Upper lobe of left lung (tissue), 6 donors: ENCODE data around the gene EFCAB10. TPM values are rescaled to one million over a fixed set of nuclear protein-coding genes. Genes with fewer than 3 reads are reported as not detected.
"Not testable (repeated sequence)": the region's sequence is repeated elsewhere in the genome, so short reads cannot be mapped to it uniquely, and the experiment has no call there.

Source experiments
- ATAC-seq, 2 donors: fragments of 200-7000 bp; cut with Tn5 transposase; one replicate each; pipeline ENCODE4 v1.9.1; 2022; ENCODE audit warnings: mild to moderate bottlenecking in 2 of 2, moderate library complexity in 2 of 2; ENCODE audit not compliant: low FRiP score in 2 of 2
- DNase-seq, 2 donors: peaks; one replicate each; pipeline ENCODE4 v3.0.0-alpha.2; 2019 to 2020
- H3K27ac ChIP-seq, 4 donors: fragments of 200-600 bp; sonication (generic); one replicate each; pipeline ENCODE4 v1.5.1; 2016 to 2019
- H3K27me3 ChIP-seq, 4 donors: fragments of 200-600 bp; sonication (generic); one replicate each; pipeline ENCODE4 v1.5.1; 2017 to 2019
- H3K36me3 ChIP-seq, 4 donors: fragments of 200-600 bp; sonication (generic); one replicate each; pipeline ENCODE4 v1.5.1; 2016 to 2019
- H3K4me1 ChIP-seq, 4 donors: fragments of 200-600 bp; sonication (generic); one replicate each; pipeline ENCODE4 v1.5.1; 2018 to 2019
- H3K4me3 ChIP-seq, 4 donors: fragments of 200-600 bp; sonication (generic); one replicate each; pipeline ENCODE4 v1.5.1; 2017 to 2019; ENCODE audit warnings: mild to moderate bottlenecking in 2 of 4, moderate library complexity in 1 of 4
- H3K9me3 ChIP-seq, 4 donors: fragments of 200-600 bp; sonication (generic); one replicate each; pipeline ENCODE4 v1.5.1; 2018 to 2019
- CTCF ChIP-seq, 6 experiments: fragments of 450-650 bp in 4 of 6; fragments of 200-600 bp in 2 of 6; sonication (generic) in 2 of 6; IDR thresholded peaks; one replicate each; pipeline ENCODE4 v1.5.1; 2016 to 2019; ENCODE audit warnings: antibody characterized with exemption in 6 of 6
- EP300 ChIP-seq, 4 donors: sonication (generic); formaldehyde crosslinking; IDR thresholded peaks; one replicate each; pipeline ENCODE4 v1.5.1; 2017; ENCODE audit warnings: antibody characterized with exemption in 4 of 4, control low read depth in 2 of 4
- POLR2A ChIP-seq, 4 donors: fragments of 450-650 bp; IDR thresholded peaks; one replicate each; pipeline ENCODE4 v1.5.1; 2016 to 2017; ENCODE audit warnings: antibody characterized with exemption in 4 of 4, mild to moderate bottlenecking in 2 of 4
- POLR2AphosphoS5 ChIP-seq, 2 donors: sonication (generic); formaldehyde crosslinking; IDR thresholded peaks; one replicate each; pipeline ENCODE4 v1.5.1; 2017; ENCODE audit warnings: antibody characterized with exemption in 2 of 2
- whole genome bisulfite sequencing, 2 donors: methylation state at CpG; one replicate each; pipeline ENCODE4 v1.1.5; 2017 to 2018; 5-methylcytosine and 5-hydroxymethylcytosine counted together
- total RNA-seq, 6 donors: library from RNA; depleted of rRNA in 4 of 6; stranded (reverse); fragments of >200 nt in 4 of 6; gene quantifications; one replicate each; pipeline versions ENCODE4 v1.1.0 to v1.2.1, GENCODE V29; 2016 to 2021
- donor health status: DM: no; HTN: no; CAD: no; lungs with moderate emphysema.
- donor health status: DM: no; HTN: yes; CAD: no; lungs with severe emphysema.

EFCAB10 gene
- total RNA-seq, 6 donors from 2014 or later, result 0.86 to 26.2 (median 5.1) TPM; not detected in 1

GRCh38 chr7:105530126-105530525, 51.2 kb downstream of the EFCAB10 start:
- Histone ChIP-seq H3K4me3 (no peak overlapping the region), H3K27me3 (no peaks in the 10 kb centered on the region), H3K9me3 (no peaks in the 10 kb centered on the region), H3K4me1 (peaks cover 11 to 24% (median 21%) of the 10 kb centered on the region in 4 donors), H3K36me3 (no peaks in the 10 kb centered on the region), H3K27ac (no peak overlapping the region)
- DNase-seq (no peak), ATAC-seq (no peak)
- TF ChIP-seq POLR2A (IDR thresholded peaks at IDR 0.05) (no peak), POLR2AphosphoS5 (IDR thresholded peaks at IDR 0.05) (no peak), CTCF (IDR thresholded peaks at IDR 0.05) (no peak), EP300 (IDR thresholded peaks at IDR 0.05) (no peak)
- WGBS, 2 donors, result 92 to 95% methylated on average over 10 of the region's 10 CpGs

GRCh38 chr7:105527737-105528136, 53.6 kb downstream of the EFCAB10 start:
- not testable (repeated sequence) for H3K4me3 ChIP-seq, ATAC-seq, H3K9me3 ChIP-seq, H3K27me3 ChIP-seq, H3K36me3 ChIP-seq, H3K27ac ChIP-seq, DNase-seq
- 86 to 97% methylated on average over 5 of the region's 5 CpGs for WGBS, 2 donors
- peaks cover 5 to 12% (median 8%) of the 10 kb centered on the region in 4 donors for H3K4me1 ChIP-seq

GRCh38 chr7:105524840-105525239, 56.5 kb downstream of the EFCAB10 start:
- Histone ChIP-seq H3K4me1 (peaks cover 4 to 23% (median 14%) of the 10 kb centered on the region in 4 donors), H3K27me3 (no peaks in the 10 kb centered on the region), H3K9me3 (no peaks in the 10 kb centered on the region), H3K36me3 (no peaks in the 10 kb centered on the region), H3K4me3 (no peak overlapping the region), H3K27ac (no peak overlapping the region)
- TF ChIP-seq POLR2A (IDR thresholded peaks at IDR 0.05) (no peak), POLR2AphosphoS5 (IDR thresholded peaks at IDR 0.05) (no peak), EP300 (IDR thresholded peaks at IDR 0.05) (no peak), CTCF (IDR thresholded peaks at IDR 0.05) (no peak)
- ATAC-seq, result no peak
- 78 to 92% methylated on average over 4 of the region's 4 CpGs for WGBS, 2 donors
- no peak for DNase-seq

- not testable (repeated sequence) for H3K9me3 ChIP-seq, ATAC-seq, H3K4me3 ChIP-seq, DNase-seq, H3K27me3 ChIP-seq, H3K36me3 ChIP-seq, H3K27ac ChIP-seq
- WGBS, 2 donors, result 91 to 96% methylated on average over 11 of the region's 11 CpGs
- peaks cover 4 to 23% (median 14%) of the 10 kb centered on the region in 4 donors for H3K4me1 ChIP-seq
Observed at GRCh38 chr7:105524423-105524822, 56.9 kb downstream of the EFCAB10 start.

GRCh38 chr7:105521717-105522463, 59.4 kb downstream of the EFCAB10 start, which contains the start of gene PUS7:
TSS of gene PUS7 (minus strand) at chr7:105522271. CDS start at chr7:105508512, 13,759 bp downstream.
- 0 to 1% methylated on average over 6 to 51 of the region's 96 CpGs for WGBS, 2 donors
- H3K36me3 ChIP-seq, result no peaks in the 10 kb centered on the region
- H3K4me1 ChIP-seq, result peaks cover 4 to 23% (median 14%) of the 10 kb centered on the region in 4 donors
- H3K9me3 ChIP-seq, result no peaks in the 10 kb centered on the region
- peak in 1 of 2 donors; percentile 55 for TF ChIP-seq POLR2AphosphoS5 (IDR thresholded peaks at IDR 0.05)
- TF ChIP-seq CTCF (IDR thresholded peaks at IDR 0.05), result no peak
- peak in 2 of 4 donors; percentile 72 to 80 for TF ChIP-seq POLR2A (IDR thresholded peaks at IDR 0.05)
- ATAC-seq, result peak; percentile 97 to 98
- peak; percentile 93 to 98 for DNase-seq
- peak within 1 kb of the TSS; percentile 69 to 91 (median 82) for H3K4me3 ChIP-seq
- peak within 1 kb of the TSS; percentile 81 to 93 (median 88) for H3K27ac ChIP-seq
- H3K27me3 ChIP-seq, result no peaks in the 10 kb centered on the region
